Liver (tissue), 9 donors: ENCODE results near the gene RYR3. TPM values are rescaled to one million over a fixed set of nuclear protein-coding genes. Genes with fewer than 3 reads are reported as not detected.
"Not testable (repeated sequence)": the region's sequence is repeated elsewhere in the genome, so short reads cannot be mapped to it uniquely, and the experiment has no call there.

Experiments used
- DNase-seq: peaks from one replicate; pipeline ENCODE4 v3.0.0-alpha.2; 2017; ENCODE audit warnings: low spot score
- H3K27ac ChIP-seq, 2 donors: one replicate each; pipeline ENCODE4 v1.7.0; 2013; ENCODE audit warnings: inconsistent platforms in 2 of 2, low read length in 2 of 2, control low read depth in 1 of 2, low read depth in 1 of 2, mild to moderate bottlenecking in 1 of 2
- H3K27me3 ChIP-seq, 4 donors: one replicate each; pipeline versions ENCODE4 v1.6.1 to v1.7.0; 2013; ENCODE audit warnings: low read length in 3 of 4, inconsistent platforms in 1 of 4, mild to moderate bottlenecking in 1 of 4, moderate library complexity in 1 of 4; ENCODE audit not compliant: control insufficient read depth in 4 of 4, insufficient read depth in 4 of 4
- H3K36me3 ChIP-seq, 4 donors: one replicate each; pipeline versions ENCODE4 v1.6.1 to v1.7.0; 2013; ENCODE audit warnings: low read length in 3 of 4, mild to moderate bottlenecking in 3 of 4, low read depth in 1 of 4, moderate library complexity in 1 of 4; ENCODE audit not compliant: control insufficient read depth in 4 of 4, insufficient read depth in 3 of 4
- H3K4me1 ChIP-seq, 4 donors: one replicate each; pipeline versions ENCODE4 v1.6.1 to v1.7.0; 2013; ENCODE audit warnings: low read length in 3 of 4, mild to moderate bottlenecking in 3 of 4, moderate library complexity in 1 of 4; ENCODE audit not compliant: control insufficient read depth in 4 of 4, insufficient read depth in 4 of 4
- H3K4me3 ChIP-seq, 3 donors: one replicate each; pipeline versions ENCODE4 v1.6.1 to v1.7.0; 2013; ENCODE audit warnings: low read length in 3 of 3, control low read depth in 1 of 3, low read depth in 1 of 3, mild to moderate bottlenecking in 1 of 3
- H3K9ac ChIP-seq, 2 donors: one replicate each; pipeline ENCODE4 v1.7.0; 2013; ENCODE audit warnings: low read length in 2 of 2, mild to moderate bottlenecking in 2 of 2, moderate library complexity in 2 of 2, control low read depth in 1 of 2, low read depth in 1 of 2
- H3K9me3 ChIP-seq, 4 donors: one replicate each; pipeline versions ENCODE4 v1.6.1 to v1.7.0; 2013; ENCODE audit warnings: low read length in 3 of 4; ENCODE audit not compliant: control insufficient read depth in 4 of 4
- ATF3 ChIP-seq: IDR thresholded peaks from 2 replicates; pipeline ENCODE4 v1.6.1; 2016; ENCODE audit warnings: antibody characterized with exemption
- CTCF ChIP-seq: fragments of 150-350 bp; IDR thresholded peaks from 2 replicates; pipeline ENCODE4 v1.5.1; 2017; ENCODE audit warnings: improper control_type of control experiment, low read depth, low read length; ENCODE audit not compliant: missing input control
- EGR1 ChIP-seq, 2 donors: IDR thresholded peaks; 2 replicates each; pipeline ENCODE4 v1.6.1; 2016 to 2018; ENCODE audit warnings: antibody characterized with exemption in 2 of 2, low read depth in 2 of 2
- FOXA1 ChIP-seq: IDR thresholded peaks from 2 replicates; pipeline ENCODE4 v1.6.1; 2016; ENCODE audit warnings: antibody characterized with exemption
- FOXA2 ChIP-seq: IDR thresholded peaks from 2 replicates; pipeline ENCODE4 v1.6.1; 2016; ENCODE audit warnings: antibody characterized with exemption
- GABPA ChIP-seq, 2 donors: IDR thresholded peaks in 1 of 2; conservative IDR thresholded peaks in 1 of 2; 2 replicates each; pipeline ENCODE4 v1.6.1; 2016; ENCODE audit warnings: antibody characterized with exemption in 2 of 2, mild to moderate bottlenecking in 1 of 2, moderate library complexity in 1 of 2
- HNF4A ChIP-seq, 2 donors: conservative IDR thresholded peaks; 2 replicates each; pipeline ENCODE4 v1.6.1; 2016; ENCODE audit warnings: antibody characterized with exemption in 2 of 2, mild to moderate bottlenecking in 2 of 2
- HNF4G ChIP-seq: IDR thresholded peaks from 2 replicates; pipeline ENCODE4 v1.6.1; 2016; ENCODE audit warnings: antibody characterized with exemption
- JUND ChIP-seq, 2 donors: IDR thresholded peaks; 2 replicates each; pipeline ENCODE4 v1.6.1; 2016; ENCODE audit warnings: antibody characterized with exemption in 2 of 2
- MAX ChIP-seq: IDR thresholded peaks from 2 replicates; pipeline ENCODE4 v1.6.1; 2016; ENCODE audit warnings: antibody characterized with exemption
- NR2F2 ChIP-seq: IDR thresholded peaks from 2 replicates; pipeline ENCODE4 v1.6.1; 2016; ENCODE audit warnings: antibody characterized with exemption
- RAD21 ChIP-seq, 2 donors: IDR thresholded peaks; 2 replicates each; pipeline ENCODE4 v1.6.1; 2016; ENCODE audit warnings: antibody characterized with exemption in 2 of 2, mild to moderate bottlenecking in 2 of 2
- REST ChIP-seq: IDR thresholded peaks from 2 replicates; pipeline ENCODE4 v1.6.1; 2016; ENCODE audit warnings: antibody characterized with exemption, mild to moderate bottlenecking
- RXRA ChIP-seq, 2 donors: IDR thresholded peaks; 2 replicates each; pipeline ENCODE4 v1.6.1; 2017 to 2018; ENCODE audit warnings: antibody characterized with exemption in 2 of 2, mild to moderate bottlenecking in 1 of 2
- TAF1 ChIP-seq: conservative IDR thresholded peaks from 2 replicates; pipeline ENCODE4 v1.6.1; 2016; ENCODE audit warnings: antibody characterized with exemption, mild to moderate bottlenecking
- YY1 ChIP-seq: IDR thresholded peaks from 2 replicates; pipeline ENCODE4 v1.6.1; 2016; ENCODE audit warnings: antibody characterized with exemption, mild to moderate bottlenecking
- ZBTB33 ChIP-seq: IDR thresholded peaks from 2 replicates; pipeline ENCODE4 v1.6.1; 2016; ENCODE audit warnings: antibody characterized with exemption
- WGBS: extraction: QIAGEN DNeasy Blood & Tissue Kit; methylation state at CpG from one replicate; pipeline ENCODE4 v1.1.7; 2013; 5-methylcytosine and 5-hydroxymethylcytosine counted together
- polyA plus RNA-seq, 2 donors: library from polyadenylated mRNA; stranded (reverse) in 1 of 2; unstranded in 1 of 2; fragments of 200-250 nt in 1 of 2; fragments of >200 nt in 1 of 2; fragmentation: Nextera tagmentation in 1 of 2; extraction: Ambion mirVana in 1 of 2; gene quantifications; one replicate each; pipeline versions ENCODE4 v1.2.1 to v1.2.3, GENCODE V29; 2013 to 2015
- total RNA-seq, 2 donors: library from RNA; depleted of rRNA; stranded (reverse); fragments of >200 nt; gene quantifications; one replicate each; pipeline ENCODE4 v1.2.3, GENCODE V29; 2014
- donor health status: healthy.
- donor health status: healthy.
- donor health status: healthy.
- donor health status: healthy.
- donor health status: healthy.

The RYR3 gene
- total and polyA plus RNA-seq, 4 donors, result 0.01 to 1.1 (median 0.22) TPM

- no peak for DNase-seq
- Histone ChIP-seq H3K9me3 (peaks cover 0 to 4% (median under 1%) of the 10 kb centered on the region in 4 donors), H3K4me1 (no peaks in the 10 kb centered on the region), H3K27ac (no peak overlapping the region), H3K36me3 (no peaks in the 10 kb centered on the region), H3K27me3 (peaks cover 0 to 11% (median 1%) of the 10 kb centered on the region in 4 donors), H3K4me3 (no peak overlapping the region), H3K9ac (no peak overlapping the region)
- TF ChIP-seq TAF1, result no peak
- no peak for TF ChIP-seq RAD21 (IDR thresholded peaks at IDR 0.05)
- no peak for TF ChIP-seq FOXA1
- TF ChIP-seq GABPA (IDR thresholded peaks at IDR 0.05 in 1 of 2, conservative IDR thresholded peaks at IDR 0.05 in 1 of 2), result no peak
- no peak for TF ChIP-seq FOXA2
- no peak for TF ChIP-seq CTCF
- no peak for TF ChIP-seq EGR1 (IDR thresholded peaks at IDR 0.05; ENCODE audit: low read depth in 2 of 2)
- no peak for TF ChIP-seq NR2F2
- TF ChIP-seq HNF4A (conservative IDR thresholded peaks at IDR 0.05), result no peak
- TF ChIP-seq ATF3, result no peak
- TF ChIP-seq ZBTB33, result no peak
- 77% methylated on average over 3 of the region's 3 CpGs for WGBS
Measured at GRCh38 chr15:33813891-33814290, 503.1 kb downstream of the RYR3 start.

GRCh38 chr15:33819499-33819898, 508.7 kb downstream of the RYR3 start:
- H3K9me3 ChIP-seq, DNase-seq, H3K9ac ChIP-seq, H3K4me3 ChIP-seq, H3K4me1 ChIP-seq, H3K27ac ChIP-seq, H3K36me3 ChIP-seq: not testable (repeated sequence)
- peaks cover 0 to 11% (median 1%) of the 10 kb centered on the region in 4 donors for H3K27me3 ChIP-seq
- WGBS, result 95% methylated on average over 6 of the region's 6 CpGs

- no peak overlapping the region for H3K9ac ChIP-seq
- DNase-seq, result no peak
- 72% methylated on average over 4 of the region's 4 CpGs for WGBS
- H3K9me3 ChIP-seq, result no peaks in the 10 kb centered on the region
- H3K27ac ChIP-seq, result no peak overlapping the region
- H3K4me3 ChIP-seq, result no peak overlapping the region
- H3K27me3 ChIP-seq, result peaks cover 0 to 8% (median 0%) of the 10 kb centered on the region in 4 donors
- no peaks in the 10 kb centered on the region for H3K36me3 ChIP-seq
- H3K4me1 ChIP-seq, result no peaks in the 10 kb centered on the region
- no peak for TF ChIP-seq EGR1 (IDR thresholded peaks at IDR 0.05; ENCODE audit: low read depth in 2 of 2)
- no peak for TF ChIP-seq FOXA2
- no peak for TF ChIP-seq HNF4A (conservative IDR thresholded peaks at IDR 0.05)
- TF ChIP-seq ATF3, result no peak
- no peak for TF ChIP-seq JUND (IDR thresholded peaks at IDR 0.05)
- no peak for TF ChIP-seq NR2F2
- TF ChIP-seq TAF1, result no peak
- TF ChIP-seq RXRA (IDR thresholded peaks at IDR 0.05), result no peak
- no peak for TF ChIP-seq YY1
- no peak for TF ChIP-seq REST
- no peak for TF ChIP-seq HNF4G
- TF ChIP-seq MAX, result no peak
- TF ChIP-seq ZBTB33, result no peak
Measured at GRCh38 chr15:33822479-33822878, 511.7 kb downstream of the RYR3 start.
